HepG2 (cell line): ENCODE measurements around the gene ASH1L. TPM values are rescaled to one million over a fixed set of nuclear protein-coding genes. Genes with fewer than 3 reads are reported as not detected.

ENCODE experiments used
- AGO1 ChIP-seq: fragments of 200-400 bp; formaldehyde crosslinking; IDR thresholded peaks from 2 replicates; pipeline ENCODE4 v1.6.1; 2017; ENCODE audit warnings: mild to moderate bottlenecking, low read depth, low read length, moderate library complexity; ENCODE audit not compliant: poor library complexity, severe bottlenecking
- CBX5 ChIP-seq: sonication (generic); formaldehyde crosslinking; IDR thresholded peaks from 2 replicates; pipeline ENCODE4 v1.4.0; 2020; ENCODE audit warnings: missing genetic modification reagents, borderline replicate concordance
- E2F2 ChIP-seq: sonication (generic); formaldehyde crosslinking; IDR thresholded peaks from 2 replicates; pipeline ENCODE4 v1.4.0; 2020; ENCODE audit warnings: missing genetic modification reagents, borderline replicate concordance
- HNF1A ChIP-seq, 2 experiments: sonication (generic) in 1 of 2; formaldehyde crosslinking in 1 of 2; IDR thresholded peaks; 2 replicates each; pipeline versions ENCODE4 v1.4.0 to v1.6.1; 2016 to 2020; ENCODE audit warnings: borderline replicate concordance in 1 of 2, low read depth in 1 of 2, mild to moderate bottlenecking in 1 of 2, missing genetic modification reagents in 1 of 2
- ZBED4 ChIP-seq: sonication (generic); formaldehyde crosslinking; IDR thresholded peaks from 2 replicates; pipeline ENCODE4 v1.4.0; 2020; ENCODE audit warnings: missing genetic modification reagents, borderline replicate concordance
- ZNF329 ChIP-seq: sonication (generic); formaldehyde crosslinking; IDR thresholded peaks from 2 replicates; pipeline ENCODE4 v1.9.0; 2021; ENCODE audit warnings: low read depth, mild to moderate bottlenecking, missing genetic modification reagents
- ZNF567 ChIP-seq: sonication (generic); formaldehyde crosslinking; IDR thresholded peaks from 2 replicates; pipeline ENCODE4 v1.8.1; 2023; ENCODE audit warnings: mild to moderate bottlenecking, missing genetic modification reagents, borderline replicate concordance
- polyA plus RNA-seq, 8 experiments: library from polyadenylated mRNA; depleted of rRNA in 3 of 8; stranded (reverse) in 7 of 8; unstranded in 1 of 8; fragments of >200 nt; fragmentation: Illumina TruSeq in 4 of 8; extraction: Trizol in 4 of 8; gene quantifications; 2 replicates each; pipeline versions ENCODE4 v1.2.1 to v1.2.3, GENCODE V29; 2011 to 2016; ENCODE audit warnings: low read depth in 4 of 8, missing spikeins in 1 of 8, mixed read lengths in 1 of 8; ENCODE audit not compliant: insufficient read depth in 1 of 8
- total RNA-seq, 5 experiments: library from RNA; depleted of rRNA; stranded (reverse); fragments of >200 nt; fragmentation: Illumina TruSeq; extraction: Trizol; gene quantifications; 2 replicates each; pipeline ENCODE4 v1.2.3, GENCODE V29; 2016; ENCODE audit warnings: low read depth in 1 of 5

Gene ASH1L
- total and polyA plus RNA-seq, 2 of the 13 experiments (the other 11 are each of a cell fraction or from before 2014, with no cell fraction given), result 10.2 to 15.3 TPM

GRCh38 chr1:155308493-155309422 lies 253.8 kb downstream of the ASH1L start, which contains the start of gene FDPS (continued):
- TF ChIP-seq HNF1A (IDR thresholded peaks at IDR 0.05; ENCODE audit: low read depth) (no peak), HNF1A (CRISPR knock-in tag; IDR thresholded peaks at IDR 0.05; ENCODE audit: borderline replicate concordance) (peak; percentile 75; the same call in 1 of the 2 replicates), E2F2 (CRISPR knock-in tag) (no peak), AGO1 (no peak), ZBED4 (CRISPR knock-in tag) (peak; percentile 48; the same call in 1 of the 2 replicates), CBX5 (CRISPR knock-in tag) (no peak), ZNF567 (CRISPR knock-in tag) (0 out of 2 replicates have a peak, but pooled peaks have one; percentile 45), ZNF329 (CRISPR knock-in tag) (peak; percentile 74; the same call in 1 of the 2 replicates)
